ENCODE measurements around the gene CCT4. TPM values are rescaled to one million over a fixed set of nuclear protein-coding genes. Genes with fewer than 3 reads are reported as not detected.

The CCT4 gene
- total RNA-seq, 1 donor from 2014 or later = 88.2 TPM

GRCh38 chr2:61841286-61841685 lies 47.2 kb downstream of the CCT4 start:
- ATAC-seq (no peak), DNase-seq (no peak)
- Histone ChIP-seq H3K27me3 (no peaks in the 10 kb centered on the region), H3K4me3 (no peak overlapping the region), H3K36me3 (no peaks in the 10 kb centered on the region), H3K27ac (no peak overlapping the region), H3K9me3 (no peaks in the 10 kb centered on the region), H3K4me1 (no peaks in the 10 kb centered on the region)
- no peak for TF ChIP-seq CTCF (IDR thresholded peaks at IDR 0.05)
- intact Hi-C loops (cut with DNase I) = no loop called here

GRCh38 chr2:61834893-61835292 lies 53.6 kb downstream of the CCT4 start:
- no peaks in the 10 kb centered on the region for H3K4me1 ChIP-seq
- H3K36me3 ChIP-seq = no peaks in the 10 kb centered on the region
- intact Hi-C loops (cut with DNase I) = no loop called here
- no peak for TF ChIP-seq CTCF (IDR thresholded peaks at IDR 0.05)
- H3K9me3 ChIP-seq = no peaks in the 10 kb centered on the region
- no peak for ATAC-seq
- DNase-seq = no peak
- H3K4me3 ChIP-seq = no peak overlapping the region
- H3K27me3 ChIP-seq = no peaks in the 10 kb centered on the region
- H3K27ac ChIP-seq = no peak overlapping the region

- ATAC-seq (no peak), DNase-seq (no peak)
- Histone ChIP-seq H3K9me3 (no peaks in the 10 kb centered on the region), H3K4me3 (no peak overlapping the region), H3K36me3 (no peaks in the 10 kb centered on the region), H3K27me3 (no peaks in the 10 kb centered on the region), H3K4me1 (no peaks in the 10 kb centered on the region), H3K27ac (no peak overlapping the region)
- TF ChIP-seq CTCF (IDR thresholded peaks at IDR 0.05) = no peak
- intact Hi-C loops (cut with DNase I) = no loop called here
Observed at GRCh38 chr2:61833971-61834370, 54.5 kb downstream of the CCT4 start.

GRCh38 chr2:61832183-61832841 lies 56.1 kb downstream of the CCT4 start:
- no peak overlapping the region for H3K27ac ChIP-seq
- H3K9me3 ChIP-seq = no peaks in the 10 kb centered on the region
- no peaks in the 10 kb centered on the region for H3K4me1 ChIP-seq
- intact Hi-C loops (cut with DNase I) = no loop called here
- DNase-seq (no peak), ATAC-seq (no peak)
- H3K27me3 ChIP-seq = no peaks in the 10 kb centered on the region
- no peaks in the 10 kb centered on the region for H3K36me3 ChIP-seq
- TF ChIP-seq CTCF (IDR thresholded peaks at IDR 0.05) = no peak
- H3K4me3 ChIP-seq = no peak overlapping the region

GRCh38 chr2:61822255-61822654 lies 66.2 kb downstream of the CCT4 start:
- Histone ChIP-seq H3K9me3 (no peaks in the 10 kb centered on the region), H3K27ac (no peak overlapping the region), H3K4me3 (no peak overlapping the region), H3K27me3 (no peaks in the 10 kb centered on the region), H3K36me3 (no peaks in the 10 kb centered on the region), H3K4me1 (no peaks in the 10 kb centered on the region)
- ATAC-seq = no peak
- DNase-seq = no peak
- TF ChIP-seq CTCF (IDR thresholded peaks at IDR 0.05) = no peak
- intact Hi-C loops (cut with DNase I) = no loop called here

Other genes starting within 250 kb of the CCT4 start
- 1.5 TPM for gene FAM161A, start 34.6 kb downstream of the CCT4 start, total RNA-seq
- gene COMMD1, start 17.0 kb upstream of the CCT4 start, total RNA-seq = 30.3 TPM

Measured in upper lobe of right lung (tissue), 1 donor.